ENCODE data around the gene C6orf52. TPM values are rescaled to one million over a fixed set of nuclear protein-coding genes. Genes with fewer than 3 reads are reported as not detected.

The C6orf52 gene
- polyA plus RNA-seq, result 5.7 and 9.4 TPM in 2 replicates
- not detected in 2 replicates for polyA minus RNA-seq

- Histone ChIP-seq H3K36me3 (ENCODE audit: insufficient read depth, low read length) (no peaks in the 10 kb centered on the region), H3F3A (ENCODE audit: insufficient read depth, low read length, poor library complexity, severe bottlenecking) (no peaks in the 10 kb centered on the region), H3K27ac (ENCODE audit: low read length) (peak within 1 kb of the TSS; percentile 92), H3K79me2 (replicated peaks; ENCODE audit: insufficient read depth, low read length) (peaks cover 30% of the 10 kb centered on the region), H3K9ac (ENCODE audit: low read length) (peak within 1 kb of the TSS; percentile 80), H3K4me3 (ENCODE audit: low read length) (peak within 1 kb of the TSS; percentile 92), H3K4me2 (ENCODE audit: low read length) (peak within 1 kb of the TSS; percentile 85), H4K20me1 (ENCODE audit: insufficient read depth) (no peaks in the 10 kb centered on the region), H2AFZ (ENCODE audit: low read depth, low read length) (peak within 1 kb of the TSS; percentile 70), H3K9me3 (ENCODE audit: low read length) (no peaks in the 10 kb centered on the region), H3K9me2 (ENCODE audit: insufficient read depth, low read length) (no peaks in the 10 kb centered on the region), H3K27me3 (ENCODE audit: insufficient read depth, low read depth, low read length) (no peaks in the 10 kb centered on the region)
- peak; percentile 15 for TF ChIP-seq REST (IDR thresholded peaks at IDR 0.05; ENCODE audit: borderline replicate concordance)
- TF ChIP-seq TAF1 (IDR thresholded peaks at IDR 0.05; ENCODE audit: low read depth), result peak; percentile 62
- TF ChIP-seq EZH2 (IDR thresholded peaks at IDR 0.05; ENCODE audit: borderline replicate concordance, insufficient read depth, low read length, poor library complexity, severe bottlenecking), result no peak
- TF ChIP-seq EP300 (conservative IDR thresholded peaks at IDR 0.05; ENCODE audit: poor library complexity, severe bottlenecking), result peak; percentile 86
- peak; percentile 47 for TF ChIP-seq RAD21 (conservative IDR thresholded peaks at IDR 0.05)
- peak; percentile 100 for TF ChIP-seq MXI1 (conservative IDR thresholded peaks at IDR 0.05; ENCODE audit: poor library complexity, severe bottlenecking)
- no peak for TF ChIP-seq CTCF (IDR thresholded peaks at IDR 0.05; ENCODE audit: poor library complexity, severe bottlenecking)
- TF ChIP-seq POLR2AphosphoS5 (IDR thresholded peaks at IDR 0.05), result peak; percentile 90
- peak; percentile 51 for TF ChIP-seq SMC3 (conservative IDR thresholded peaks at IDR 0.05; ENCODE audit: poor library complexity)
Observed at GRCh38 chr6:10694302-10695085, at the start of gene C6orf52, which contains the start of gene PAK1IP1. C6orf52 (minus strand) TSS chr6:10694616; CDS start chr6:10687550, 7,066 bp downstream. PAK1IP1 (plus strand) TSS chr6:10694972; CDS start chr6:10694986, 14 bp downstream.

GRCh38 chr6:10743515-10743914, 49.1 kb upstream of the C6orf52 start:
- Histone ChIP-seq H3K4me3 (ENCODE audit: low read length) (no peak overlapping the region), H2AFZ (ENCODE audit: low read depth, low read length) (no peak overlapping the region), H3K9me2 (ENCODE audit: insufficient read depth, low read length) (no peaks in the 10 kb centered on the region), H3F3A (ENCODE audit: insufficient read depth, low read length, poor library complexity, severe bottlenecking) (no peaks in the 10 kb centered on the region), H3K9me3 (ENCODE audit: low read length) (no peaks in the 10 kb centered on the region), H4K20me1 (ENCODE audit: insufficient read depth) (no peaks in the 10 kb centered on the region), H3K36me3 (ENCODE audit: insufficient read depth, low read length) (no peaks in the 10 kb centered on the region), H3K9ac (ENCODE audit: low read length) (no peak overlapping the region), H3K27me3 (ENCODE audit: insufficient read depth, low read depth, low read length) (no peaks in the 10 kb centered on the region), H3K27ac (ENCODE audit: low read length) (no peak overlapping the region), H3K79me2 (replicated peaks; ENCODE audit: insufficient read depth, low read length) (peaks cover 7% of the 10 kb centered on the region), H3K4me2 (ENCODE audit: low read length) (no peak overlapping the region)
- TF ChIP-seq MXI1 (conservative IDR thresholded peaks at IDR 0.05; ENCODE audit: poor library complexity, severe bottlenecking) (no peak), REST (IDR thresholded peaks at IDR 0.05; ENCODE audit: borderline replicate concordance) (no peak), POLR2AphosphoS5 (IDR thresholded peaks at IDR 0.05) (no peak), SMC3 (conservative IDR thresholded peaks at IDR 0.05; ENCODE audit: poor library complexity) (no peak), RAD21 (conservative IDR thresholded peaks at IDR 0.05) (no peak), TAF1 (IDR thresholded peaks at IDR 0.05; ENCODE audit: low read depth) (no peak), EZH2 (IDR thresholded peaks at IDR 0.05; ENCODE audit: borderline replicate concordance, insufficient read depth, low read length, poor library complexity, severe bottlenecking) (no peak)
